ENCODE results near the gene LRRC61.

DNA sequence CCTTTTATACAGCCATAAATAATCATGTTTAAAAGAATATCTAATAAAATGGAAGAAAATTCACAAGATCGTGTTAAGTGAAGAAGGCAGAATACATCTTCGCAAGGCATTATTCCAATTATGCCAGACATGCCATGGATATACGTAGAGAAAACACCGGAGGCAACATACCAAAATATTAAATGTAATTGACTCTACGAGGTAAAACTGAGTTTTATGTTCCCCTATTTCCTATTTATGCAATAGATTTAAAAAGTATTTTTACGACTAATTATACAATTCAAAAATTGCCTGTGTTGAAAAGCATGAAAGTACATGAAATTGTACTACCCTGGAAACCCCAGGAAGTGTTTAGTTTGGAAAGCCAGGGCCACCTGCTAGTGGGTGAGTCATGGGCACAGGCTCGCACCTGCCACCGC, 44.5 kb downstream of the LRRC61 start:
- no peak for TF ChIP-seq POLR2A (IDR thresholded peaks at IDR 0.05)
- TF ChIP-seq, protein P1, sequence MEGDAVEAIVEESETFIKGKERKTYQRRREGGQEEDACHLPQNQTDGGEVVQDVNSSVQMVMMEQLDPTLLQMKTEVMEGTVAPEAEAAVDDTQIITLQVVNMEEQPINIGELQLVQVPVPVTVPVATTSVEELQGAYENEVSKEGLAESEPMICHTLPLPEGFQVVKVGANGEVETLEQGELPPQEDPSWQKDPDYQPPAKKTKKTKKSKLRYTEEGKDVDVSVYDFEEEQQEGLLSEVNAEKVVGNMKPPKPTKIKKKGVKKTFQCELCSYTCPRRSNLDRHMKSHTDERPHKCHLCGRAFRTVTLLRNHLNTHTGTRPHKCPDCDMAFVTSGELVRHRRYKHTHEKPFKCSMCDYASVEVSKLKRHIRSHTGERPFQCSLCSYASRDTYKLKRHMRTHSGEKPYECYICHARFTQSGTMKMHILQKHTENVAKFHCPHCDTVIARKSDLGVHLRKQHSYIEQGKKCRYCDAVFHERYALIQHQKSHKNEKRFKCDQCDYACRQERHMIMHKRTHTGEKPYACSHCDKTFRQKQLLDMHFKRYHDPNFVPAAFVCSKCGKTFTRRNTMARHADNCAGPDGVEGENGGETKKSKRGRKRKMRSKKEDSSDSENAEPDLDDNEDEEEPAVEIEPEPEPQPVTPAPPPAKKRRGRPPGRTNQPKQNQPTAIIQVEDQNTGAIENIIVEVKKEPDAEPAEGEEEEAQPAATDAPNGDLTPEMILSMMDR (IDR thresholded peaks at IDR 0.05) = no peak

Data from thyroid gland (tissue), 4 donors.